Chondrocyte (in vitro differentiated cells): ENCODE measurements around the gene NBEAL1. TPM values are rescaled to one million over a fixed set of nuclear protein-coding genes. Genes with fewer than 3 reads are reported as not detected.
A peak's percentile ranks its signal among the peaks of the same experiment; 100 is the strongest.

Source experiments
- DNase-seq: peaks from one replicate; pipeline ENCODE4 v3.0.0; 2021; ENCODE audit warnings: mixed read lengths, low spot score
- H3K27ac Mint-ChIP-seq: one replicate; pipeline ENCODE4 v1.8.0; 2021; ENCODE audit warnings: mild to moderate bottlenecking, moderate library complexity, mixed read lengths; ENCODE audit not compliant: unreplicated experiment
- H3K27me3 Mint-ChIP-seq: 2 replicates; pipeline ENCODE4 v1.8.0; 2021; ENCODE audit warnings: low read depth, mixed read lengths
- H3K36me3 Mint-ChIP-seq: 2 replicates; pipeline ENCODE4 v1.8.0; 2021; ENCODE audit warnings: low read depth, mixed read lengths
- H3K4me1 Mint-ChIP-seq: 2 replicates; pipeline ENCODE4 v1.8.0; 2021; ENCODE audit warnings: low read depth, mild to moderate bottlenecking, mixed read lengths
- H3K4me3 Mint-ChIP-seq: one replicate; pipeline ENCODE4 v1.8.0; 2021; ENCODE audit warnings: mild to moderate bottlenecking, moderate library complexity, mixed read lengths; ENCODE audit not compliant: unreplicated experiment
- H3K9me3 Mint-ChIP-seq: 2 replicates; pipeline ENCODE4 v1.8.0; 2021; ENCODE audit warnings: low read depth, mixed read lengths
- total RNA-seq: library from RNA; stranded (reverse); gene quantifications from 3 replicates; pipeline ENCODE4 v1.2.1, GENCODE V29; 2021
- TF ChIP-seq, protein P1 (sequence below): fragments of 200-600 bp; sonication (generic); IDR thresholded peaks from 2 replicates; pipeline ENCODE4 v1.5.0; 2021; ENCODE audit warnings: antibody characterized with exemption, mild to moderate bottlenecking, moderate library complexity

NBEAL1 gene
- total RNA-seq, 1 donor from 2014 or later = 38.7 TPM

DNA sequence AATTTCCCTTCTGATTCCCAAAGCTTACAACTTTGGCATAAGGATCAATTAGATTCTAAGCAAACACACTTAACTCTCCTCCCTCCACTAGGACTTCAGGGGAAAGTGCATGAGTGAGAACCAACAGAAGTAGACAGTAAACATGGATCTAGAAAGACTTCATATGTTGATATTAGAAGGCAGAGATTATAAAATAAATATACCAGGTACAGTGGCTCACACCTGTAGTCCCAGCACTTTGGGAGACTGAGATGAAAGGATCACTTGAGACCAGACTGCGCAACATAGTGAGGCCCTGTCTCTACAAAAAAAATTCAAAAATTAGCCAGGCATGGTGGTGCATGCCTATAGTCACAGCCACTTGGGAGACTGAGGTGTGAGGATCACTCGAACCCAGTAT is 15.9 kb downstream of the NBEAL1 start:
- Mint-ChIP-seq H3K36me3 (no peaks in the 10 kb centered on the region), H3K9me3 (no peaks in the 10 kb centered on the region), H3K4me1 (peaks cover 28% of the 10 kb centered on the region), H3K4me3 (no peak overlapping the region), H3K27me3 (no peaks in the 10 kb centered on the region), H3K27ac (no peak overlapping the region)
- TF ChIP-seq, protein P1, sequence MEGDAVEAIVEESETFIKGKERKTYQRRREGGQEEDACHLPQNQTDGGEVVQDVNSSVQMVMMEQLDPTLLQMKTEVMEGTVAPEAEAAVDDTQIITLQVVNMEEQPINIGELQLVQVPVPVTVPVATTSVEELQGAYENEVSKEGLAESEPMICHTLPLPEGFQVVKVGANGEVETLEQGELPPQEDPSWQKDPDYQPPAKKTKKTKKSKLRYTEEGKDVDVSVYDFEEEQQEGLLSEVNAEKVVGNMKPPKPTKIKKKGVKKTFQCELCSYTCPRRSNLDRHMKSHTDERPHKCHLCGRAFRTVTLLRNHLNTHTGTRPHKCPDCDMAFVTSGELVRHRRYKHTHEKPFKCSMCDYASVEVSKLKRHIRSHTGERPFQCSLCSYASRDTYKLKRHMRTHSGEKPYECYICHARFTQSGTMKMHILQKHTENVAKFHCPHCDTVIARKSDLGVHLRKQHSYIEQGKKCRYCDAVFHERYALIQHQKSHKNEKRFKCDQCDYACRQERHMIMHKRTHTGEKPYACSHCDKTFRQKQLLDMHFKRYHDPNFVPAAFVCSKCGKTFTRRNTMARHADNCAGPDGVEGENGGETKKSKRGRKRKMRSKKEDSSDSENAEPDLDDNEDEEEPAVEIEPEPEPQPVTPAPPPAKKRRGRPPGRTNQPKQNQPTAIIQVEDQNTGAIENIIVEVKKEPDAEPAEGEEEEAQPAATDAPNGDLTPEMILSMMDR = no peak
- DNase-seq = no peak

DNA sequence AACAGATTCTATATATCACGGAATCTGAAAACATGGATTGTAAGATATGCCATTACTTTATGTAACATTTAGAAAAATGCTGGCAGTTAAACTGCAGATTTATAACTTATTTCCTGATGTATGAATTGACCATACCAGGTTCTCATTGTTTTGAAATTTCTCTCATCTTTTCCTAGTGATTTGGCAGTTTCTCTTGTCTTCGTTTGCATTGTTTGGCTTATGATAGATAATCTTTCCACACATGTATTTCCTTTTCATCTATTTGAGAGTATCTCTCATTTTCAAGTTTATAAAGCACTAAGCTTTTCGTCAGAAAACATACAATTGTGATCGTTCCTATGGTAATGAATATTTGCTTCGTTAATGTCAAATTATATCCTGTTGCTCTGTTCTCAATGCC is 16.3 kb downstream of the NBEAL1 start:
- no peaks in the 10 kb centered on the region for H3K27me3 Mint-ChIP-seq
- H3K36me3 Mint-ChIP-seq = no peaks in the 10 kb centered on the region
- no peak overlapping the region for H3K4me3 Mint-ChIP-seq
- TF ChIP-seq, protein P1 = no peak
- no peak for DNase-seq
- no peak overlapping the region for H3K27ac Mint-ChIP-seq
- peaks cover 29% of the 10 kb centered on the region for H3K4me1 Mint-ChIP-seq
- no peaks in the 10 kb centered on the region for H3K9me3 Mint-ChIP-seq

DNA sequence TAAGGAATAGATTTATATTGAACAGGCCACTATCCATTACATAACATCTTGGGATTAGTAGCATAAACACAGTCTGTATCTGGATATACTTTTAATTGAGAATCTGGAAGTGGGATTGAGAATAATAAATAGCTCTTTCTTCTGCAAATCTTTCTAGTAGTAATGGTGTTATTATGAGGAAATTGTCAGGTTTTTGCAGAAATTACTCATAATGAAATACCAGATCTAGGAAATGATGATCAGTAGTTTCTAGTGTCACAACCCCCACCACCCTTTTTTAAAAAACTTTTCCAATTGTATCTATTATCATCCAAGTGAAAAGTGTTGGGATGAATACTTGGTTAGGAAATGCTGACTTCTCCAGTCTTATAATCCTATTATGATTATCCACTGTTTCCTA is 18.7 kb downstream of the NBEAL1 start:
- Mint-ChIP-seq H3K4me1 (peaks cover 53% of the 10 kb centered on the region), H3K9me3 (no peaks in the 10 kb centered on the region), H3K27me3 (no peaks in the 10 kb centered on the region), H3K4me3 (no peak overlapping the region), H3K36me3 (no peaks in the 10 kb centered on the region), H3K27ac (peak overlapping the region; percentile 76)
- DNase-seq = no peak
- TF ChIP-seq, protein P1 = no peak

DNA sequence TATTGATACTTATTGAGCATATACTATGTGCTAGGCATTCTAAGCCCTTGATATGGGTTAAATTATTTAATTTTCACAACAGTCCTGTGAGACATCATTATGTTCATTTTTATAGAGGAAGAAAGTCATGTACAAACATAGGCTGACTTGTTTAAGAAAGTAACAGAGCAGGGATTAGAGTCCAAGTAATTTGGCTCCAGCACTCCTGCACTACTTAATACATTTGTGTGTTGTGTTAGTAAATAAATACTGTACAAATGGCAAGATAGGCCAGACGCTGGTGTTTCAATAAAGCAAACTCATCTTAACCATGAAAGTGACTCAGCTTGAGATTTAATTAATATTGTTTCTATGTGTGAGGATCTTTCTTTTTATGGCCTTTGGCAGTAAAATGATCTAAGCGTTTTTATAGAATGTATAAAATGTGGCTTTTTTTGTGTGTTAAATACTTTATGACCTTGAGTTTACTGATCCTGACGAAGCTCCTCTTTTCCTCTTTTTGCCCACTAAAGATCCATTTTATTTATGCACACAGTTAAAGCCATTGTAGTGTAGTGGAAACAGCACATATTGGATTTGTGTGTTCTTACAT is 21.3 kb downstream of the NBEAL1 start:
- peak overlapping the region; percentile 93 for H3K27ac Mint-ChIP-seq
- no peaks in the 10 kb centered on the region for H3K27me3 Mint-ChIP-seq
- H3K4me1 Mint-ChIP-seq = peaks cover 75% of the 10 kb centered on the region
- TF ChIP-seq, protein P1 = no peak
- no peak for DNase-seq
- H3K36me3 Mint-ChIP-seq = peaks cover 2% of the 10 kb centered on the region
- no peaks in the 10 kb centered on the region for H3K9me3 Mint-ChIP-seq
- peak overlapping the region; percentile 1 for H3K4me3 Mint-ChIP-seq

DNA sequence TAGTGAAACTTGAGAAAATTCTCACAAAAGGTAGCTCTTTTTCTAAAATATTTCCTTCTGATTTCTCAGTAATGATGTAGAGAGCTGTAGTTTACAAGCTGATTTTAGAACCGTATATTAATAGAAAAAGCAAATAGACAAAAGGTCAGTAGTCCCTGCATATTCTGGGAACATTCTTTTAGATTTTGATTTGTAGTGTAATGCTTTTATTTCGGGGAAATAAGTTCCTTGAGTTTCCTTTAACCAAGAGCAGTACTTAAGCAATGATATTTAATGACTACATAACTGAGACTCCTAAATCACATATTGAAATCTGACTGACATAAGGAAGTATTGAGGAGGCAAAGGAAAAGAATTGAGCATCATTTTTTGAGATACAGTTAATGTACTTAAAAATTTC is 22.4 kb downstream of the NBEAL1 start:
- Mint-ChIP-seq H3K4me3 (peak overlapping the region; percentile 44), H3K36me3 (peaks cover 5% of the 10 kb centered on the region), H3K4me1 (peaks cover 76% of the 10 kb centered on the region), H3K27me3 (no peaks in the 10 kb centered on the region), H3K9me3 (no peaks in the 10 kb centered on the region), H3K27ac (peak overlapping the region; percentile 93)
- DNase-seq = no peak
- TF ChIP-seq, protein P1 = no peak
